Testis (tissue), 2 donors: Measurements from ENCODE around the gene KRTAP5-3.

Experiments used
- CTCF ChIP-seq, 3 experiments: fragments of 450-650 bp in 2 of 3; fragments of 200-600 bp in 1 of 3; sonication (generic) in 1 of 3; IDR thresholded peaks; one replicate each; pipeline ENCODE4 v1.5.1; 2016 to 2019; ENCODE audit warnings: antibody characterized with exemption in 3 of 3, mild to moderate bottlenecking in 2 of 3, moderate library complexity in 1 of 3
- POLR2A ChIP-seq: fragments of 450-650 bp; IDR thresholded peaks from one replicate; pipeline ENCODE4 v1.6.1; 2017; ENCODE audit warnings: antibody characterized with exemption, mild to moderate bottlenecking, moderate library complexity

GRCh38 chr11:1622086-1622485 lies 13.8 kb upstream of the KRTAP5-3 start, which contains the start of gene KRTAP5-4:
- TF ChIP-seq CTCF (IDR thresholded peaks at IDR 0.05) (no peak), POLR2A (no peak)
